ENCODE measurements around the gene PIGW.
A peak's percentile ranks its signal among the peaks of the same experiment; 100 is the strongest.

The PIGW gene

GRCh38 chr17:36546418-36547093 lies 11.8 kb downstream of the PIGW start:
- DNase-seq (ENCODE audit: low spot score) = peak; percentile 12

GRCh38 chr17:36547776-36548175 lies 13.0 kb downstream of the PIGW start:
- no peak for DNase-seq (ENCODE audit: low spot score)

GRCh38 chr17:36550491-36551417 lies 16.0 kb downstream of the PIGW start:
- peak; percentile 11 for DNase-seq (ENCODE audit: low spot score)

GRCh38 chr17:36553459-36553858 lies 18.7 kb downstream of the PIGW start:
- no peak for DNase-seq (ENCODE audit: low spot score)

GRCh38 chr17:36566081-36566480 lies 31.3 kb downstream of the PIGW start:
- no peak for DNase-seq (ENCODE audit: low spot score)

GRCh38 chr17:36575028-36575427 lies 40.2 kb downstream of the PIGW start:
- DNase-seq (ENCODE audit: low spot score) = no peak

- DNase-seq (ENCODE audit: low spot score) = no peak
Observed at GRCh38 chr17:36576793-36577192, 42.0 kb downstream of the PIGW start.

GRCh38 chr17:36578671-36579070 lies 43.9 kb downstream of the PIGW start:
- DNase-seq (ENCODE audit: low spot score) = no peak

GRCh38 chr17:36583787-36584186 lies 49.0 kb downstream of the PIGW start:
- DNase-seq (ENCODE audit: low spot score) = no peak

- no peak for DNase-seq (ENCODE audit: low spot score)
Observed at GRCh38 chr17:36586138-36586537, 51.4 kb downstream of the PIGW start.

All from CD4-positive, alpha-beta T cell treated with Interleukin-15 for 4 hours (primary cell).